Peyer's patch (tissue), 4 donors: Measurements from ENCODE around the gene GSTO1.

Source experiments
- CTCF ChIP-seq, 6 experiments: fragments of 450-650 bp in 4 of 6; fragments of 200-600 bp in 2 of 6; sonication (generic) in 1 of 6; IDR thresholded peaks; one replicate each; pipeline ENCODE4 v1.5.1; 2017 to 2019; ENCODE audit warnings: antibody characterized with exemption in 6 of 6, mild to moderate bottlenecking in 3 of 6, moderate library complexity in 1 of 6
- POLR2A ChIP-seq, 2 donors: fragments of 450-650 bp; IDR thresholded peaks; one replicate each; pipeline ENCODE4 v1.5.1; 2017; ENCODE audit warnings: antibody characterized with exemption in 2 of 2, mild to moderate bottlenecking in 2 of 2, moderate library complexity in 2 of 2

- no peak for TF ChIP-seq CTCF (IDR thresholded peaks at IDR 0.05)
- TF ChIP-seq POLR2A (IDR thresholded peaks at IDR 0.05) = no peak
Measured at GRCh38 chr10:104253106-104253505, 1.6 kb upstream of the GSTO1 start.
